HG03439 (cell line): ENCODE measurements around the gene DKK3.

Experiments
- ATAC-seq: cut with Tn5 transposase; IDR thresholded peaks from one replicate; pipeline ENCODE4 v1.9.1; 2021; ENCODE audit warnings: mild to moderate bottlenecking, moderate library complexity; ENCODE audit not compliant: unreplicated experiment

Gene DKK3

GRCh38 chr11:11948242-11948947, 60.0 kb downstream of the DKK3 start:
- no peak for ATAC-seq

GRCh38 chr11:11947825-11948224, 60.6 kb downstream of the DKK3 start:
- ATAC-seq = no peak

- no peak for ATAC-seq
These were observed 61.5 kb downstream of the DKK3 start for GRCh38 chr11:11946878-11947277.

GRCh38 chr11:11946180-11946579, 62.2 kb downstream of the DKK3 start:
- ATAC-seq = no peak

GRCh38 chr11:11944444-11944843, 64.0 kb downstream of the DKK3 start:
- ATAC-seq = no peak

GRCh38 chr11:11942668-11943067, 65.8 kb downstream of the DKK3 start:
- no peak for ATAC-seq

- ATAC-seq = no peak
These were observed 67.9 kb downstream of the DKK3 start for GRCh38 chr11:11940551-11940950.

GRCh38 chr11:11937957-11938356, 70.5 kb downstream of the DKK3 start:
- ATAC-seq = no peak

GRCh38 chr11:11937433-11937832, 71.0 kb downstream of the DKK3 start:
- no peak for ATAC-seq

- ATAC-seq = no peak
These were observed 72.9 kb downstream of the DKK3 start for GRCh38 chr11:11935536-11935935.

GRCh38 chr11:11931461-11932055, 76.9 kb downstream of the DKK3 start:
- no peak for ATAC-seq

GRCh38 chr11:11929920-11930319, 78.5 kb downstream of the DKK3 start:
- no peak for ATAC-seq

GRCh38 chr11:11923828-11924227, 84.6 kb downstream of the DKK3 start:
- no peak for ATAC-seq

- no peak for ATAC-seq
These were observed 91.4 kb downstream of the DKK3 start for GRCh38 chr11:11916981-11917399.

GRCh38 chr11:11915625-11916024, 92.8 kb downstream of the DKK3 start:
- ATAC-seq = no peak

- no peak for ATAC-seq
These were observed 95.0 kb downstream of the DKK3 start for GRCh38 chr11:11913395-11913794.
